GM21360 (cell line): Measurements from ENCODE around the gene PPP1R14C.

Source experiments
- ATAC-seq: cut with Tn5 transposase; IDR thresholded peaks from one replicate; pipeline ENCODE4 v1.9.1; 2021; ENCODE audit warnings: mild to moderate bottlenecking, moderate library complexity; ENCODE audit not compliant: unreplicated experiment

The PPP1R14C gene

GRCh38 chr6:150290429-150290828, 147.6 kb downstream of the PPP1R14C start:
- ATAC-seq = no peak

- no peak for ATAC-seq
Observed at GRCh38 chr6:150291968-150292710, 149.3 kb downstream of the PPP1R14C start.

- ATAC-seq = no peak
Observed at GRCh38 chr6:150293019-150293418, 150.2 kb downstream of the PPP1R14C start.

DNA sequence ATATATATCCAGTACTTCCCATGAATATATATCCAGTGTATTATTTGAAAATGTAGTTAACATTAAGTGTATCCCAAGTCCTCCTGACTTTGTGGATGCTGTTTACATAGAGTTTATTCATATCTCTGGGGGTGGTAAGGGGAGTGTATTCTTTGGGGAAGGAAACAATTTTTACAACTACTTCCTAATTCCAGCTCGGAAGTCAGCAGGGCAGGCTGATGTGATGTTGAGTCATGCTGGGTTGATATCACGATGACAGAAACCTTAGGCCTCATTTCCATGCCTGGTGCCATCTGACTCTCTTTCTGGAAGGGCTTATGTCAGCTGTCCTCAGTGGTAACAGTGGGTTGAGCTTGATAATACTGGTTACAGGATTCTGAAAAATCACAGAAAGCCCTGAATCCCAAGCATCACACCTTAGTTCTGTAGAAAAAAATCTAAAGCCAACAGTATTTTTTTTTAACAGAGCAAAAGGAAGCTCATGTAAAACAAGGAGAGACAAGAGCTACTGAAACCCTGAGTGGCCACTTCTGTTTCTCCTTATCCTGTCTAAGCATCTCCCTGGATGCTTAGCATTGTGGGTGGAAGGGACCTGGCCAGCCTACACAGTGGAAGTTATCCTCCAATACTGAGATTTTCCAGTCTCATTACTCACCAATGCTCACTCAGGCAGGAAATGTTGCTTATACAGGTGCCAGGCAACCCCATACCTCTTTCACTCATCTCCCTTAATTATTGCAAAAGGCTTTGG, 150.8 kb downstream of the PPP1R14C start:
- no peak for ATAC-seq

DNA sequence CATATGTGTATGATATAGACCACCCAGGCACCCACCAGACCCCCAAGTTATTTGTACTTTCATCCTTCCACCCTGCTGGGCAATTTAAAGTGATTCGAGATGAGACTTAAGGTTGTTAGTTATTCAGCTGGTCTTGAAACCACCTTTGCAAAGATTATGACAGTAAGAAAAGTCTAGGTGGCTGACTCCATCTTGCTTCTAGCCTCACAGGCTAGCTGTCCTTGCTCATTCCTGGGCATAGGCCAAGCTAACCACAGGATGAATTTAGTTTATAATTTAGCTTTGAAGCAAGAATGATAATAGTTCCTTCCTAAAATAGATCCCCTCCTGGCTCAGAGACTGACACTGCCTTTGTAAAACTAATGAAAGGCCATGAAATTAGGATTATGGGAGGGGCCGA, 154.0 kb downstream of the PPP1R14C start:
- no peak for ATAC-seq

DNA sequence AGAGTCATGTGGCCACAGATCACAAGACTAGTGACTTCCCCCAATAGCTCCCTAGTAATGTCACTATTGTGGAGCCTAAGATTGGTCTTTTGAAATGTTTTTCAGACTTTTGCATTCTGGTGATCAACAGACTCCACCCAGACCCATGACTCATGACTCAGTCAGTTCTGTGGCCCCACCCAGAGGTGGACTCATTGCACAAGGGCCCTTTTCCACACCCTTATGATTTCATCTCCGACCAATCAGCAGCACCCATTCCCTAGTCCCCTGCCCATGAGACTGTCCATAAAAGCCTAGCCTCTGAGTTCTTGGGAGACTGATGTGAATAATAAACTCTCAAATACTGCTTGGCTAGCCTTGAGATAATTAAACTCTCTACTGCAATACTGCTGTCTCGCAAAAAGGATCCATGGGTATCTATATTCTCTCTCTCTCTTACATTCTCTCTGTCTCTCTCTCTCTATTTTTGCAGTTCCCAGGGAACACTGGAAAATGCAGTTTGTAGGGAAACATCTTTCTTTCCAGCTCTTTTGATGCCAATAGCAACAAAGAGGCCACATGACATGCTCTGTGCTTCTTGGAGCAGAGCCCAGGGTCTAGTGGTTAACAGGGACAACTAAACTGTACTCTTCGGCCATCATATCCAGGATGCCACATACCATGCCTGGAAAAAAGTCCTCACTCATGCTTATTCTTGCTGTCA, 154.6 kb downstream of the PPP1R14C start:
- no peak for ATAC-seq

- no peak for ATAC-seq
Observed at GRCh38 chr6:150298030-150298380, 155.2 kb downstream of the PPP1R14C start.

GRCh38 chr6:150298676-150299075, 155.8 kb downstream of the PPP1R14C start:
- ATAC-seq = no peak
